Measurements from ENCODE around the gene GSTK1.

The GSTK1 gene

GRCh38 chr7:143245123-143245522, 18.1 kb upstream of the GSTK1 start:
- Histone ChIP-seq H3K9me3 (ENCODE audit: control insufficient read depth, insufficient read depth, low read depth, low read length) (no peaks in the 10 kb centered on the region), H3K36me3 (ENCODE audit: control insufficient read depth in 2 of 2, insufficient read depth in 1 of 2, low read length in 2 of 2) (no peaks in the 10 kb centered on the region), H3K27ac (ENCODE audit: extremely low read depth, low read depth, low read length) (no peak overlapping the region), H3K4me1 (ENCODE audit: control insufficient read depth, insufficient read depth, low read length) (no peaks in the 10 kb centered on the region), H3K4me3 (ENCODE audit: low read depth, low read length) (no peak overlapping the region)
- POLR2A ChIA-PET, result no interaction called here
- no peak for TF ChIP-seq ZNF747 (tag by site-specific recombination; IDR thresholded peaks at IDR 0.05)
- peak; percentile 67; the same call in 1 of the 2 replicates for TF ChIP-seq PRDM6 (tag by site-specific recombination; IDR thresholded peaks at IDR 0.05)
- TF ChIP-seq ZBTB49 (tag by site-specific recombination; IDR thresholded peaks at IDR 0.05; ENCODE audit: low read depth), result no peak
- TF ChIP-seq ZFP3 (tag by site-specific recombination; IDR thresholded peaks at IDR 0.05; ENCODE audit: low read depth), result no peak
- TF ChIP-seq ZNF521 (tag by site-specific recombination; IDR thresholded peaks at IDR 0.05), result no peak
- TF ChIP-seq ZBTB7A (tag by site-specific recombination; IDR thresholded peaks at IDR 0.05; ENCODE audit: low read depth), result no peak
- TF ChIP-seq ZNF121 (tag by site-specific recombination; IDR thresholded peaks at IDR 0.05), result no peak
- no peak for TF ChIP-seq ZNF248 (tag by site-specific recombination; IDR thresholded peaks at IDR 0.05)
- no peak for TF ChIP-seq ZBTB11 (tag by site-specific recombination; conservative IDR thresholded peaks at IDR 0.05; ENCODE audit: low read depth)
- no peak for TF ChIP-seq WT1 (tag by site-specific recombination; IDR thresholded peaks at IDR 0.05)
- TF ChIP-seq ZNF266 (tag by site-specific recombination; IDR thresholded peaks at IDR 0.05; ENCODE audit: low read depth), result 0 out of 2 replicates have a peak, but pooled peaks have one; percentile 16
- CTCF ChIA-PET, result interaction anchor here (0.8 kb wide), 1 partner anchor 60 kb away, joined by 6 read pairs; no protein-coding TSS in a partner anchor

- no peak for TF ChIP-seq REST (tag by site-specific recombination; IDR thresholded peaks at IDR 0.05)
- peak; percentile 75 for TF ChIP-seq ZNF366 (tag by site-specific recombination; conservative IDR thresholded peaks at IDR 0.05)
- no peak for TF ChIP-seq ZNF292 (tag by site-specific recombination; IDR thresholded peaks at IDR 0.05; ENCODE audit: borderline replicate concordance, low read depth)
- TF ChIP-seq ZNF449 (tag by site-specific recombination; IDR thresholded peaks at IDR 0.05), result no peak
- Histone ChIP-seq H3K4me3 (ENCODE audit: low read depth, low read length) (no peak overlapping the region), H3K4me1 (ENCODE audit: control insufficient read depth, insufficient read depth, low read length) (no peaks in the 10 kb centered on the region), H3K36me3 (ENCODE audit: control insufficient read depth in 2 of 2, insufficient read depth in 1 of 2, low read length in 2 of 2) (no peaks in the 10 kb centered on the region), H3K9me3 (ENCODE audit: control insufficient read depth, insufficient read depth, low read depth, low read length) (no peaks in the 10 kb centered on the region), H3K27ac (ENCODE audit: extremely low read depth, low read depth, low read length) (no peak overlapping the region)
- ChIA-PET CTCF (interaction anchor here (0.6 to 1.5 kb wide), 5 partner anchors 11 to 275 kb away, joined by 3 to 6 read pairs (median 4); no protein-coding TSS in a partner anchor), POLR2A (no interaction called here)
Observed at GRCh38 chr7:143247372-143247771, 15.9 kb upstream of the GSTK1 start.

Measured in HEK293 (cell line).